Panc1 (cell line): ENCODE data around the gene CGREF1. TPM values are rescaled to one million over a fixed set of nuclear protein-coding genes. Genes with fewer than 3 reads are reported as not detected.
A peak's percentile ranks its signal among the peaks of the same experiment; 100 is the strongest.

Source experiments
- ATAC-seq: fragments of 200-7000 bp; cut with Tn5 transposase; 2 replicates; pipeline ENCODE4 v1.9.1; 2020; ENCODE audit warnings: mild to moderate bottlenecking, moderate library complexity
- BruUV-seq: library from RNA; stranded (reverse); fragments of 400-500 nt; replicated peaks from 2 replicates; lab custom pipeline; 2021; lab: Mats Ljungman, UMichigan
- CTCF ChIA-PET: fragments of 300-600 bp; sonication (Branson Sonifier 250); formaldehyde crosslinking; loops from one replicate; lab custom pipeline; 2022; ENCODE audit warnings: antibody characterized with exemption; lab: Charles Lee
- POLR2A ChIA-PET: fragments of 300-600 bp; sonication (Branson Sonifier 250); formaldehyde crosslinking; loops from one replicate; lab custom pipeline; 2022; ENCODE audit warnings: antibody characterized with exemption; lab: Charles Lee
- DNase-seq: peaks from one replicate; pipeline ENCODE4 v3.0.0-alpha.2; 2010; ENCODE audit warnings: low read depth, low spot score
- H3K27ac ChIP-seq: 2 replicates; pipeline ENCODE4 v1.5.1; 2011; ENCODE audit warnings: mild to moderate bottlenecking, low read length, inconsistent platforms
- H3K27me3 ChIP-seq: fragments of 200-500 bp; sonication (Bioruptor generic); 2 replicates; pipeline ENCODE4 v1.6.0; 2014; ENCODE audit warnings: low read length, inconsistent platforms; ENCODE audit not compliant: control insufficient read depth, insufficient read depth
- H3K36me3 ChIP-seq: fragments of 200-500 bp; sonication (Bioruptor generic); 2 replicates; pipeline ENCODE4 v1.5.1; 2014; ENCODE audit warnings: inconsistent platforms, mild to moderate bottlenecking, low read length, moderate library complexity; ENCODE audit not compliant: control insufficient read depth, insufficient read depth
- H3K4me1 ChIP-seq: 2 replicates; pipeline ENCODE4 v1.5.1; 2011; ENCODE audit warnings: inconsistent platforms, mild to moderate bottlenecking, low read length, moderate library complexity; ENCODE audit not compliant: control insufficient read depth, insufficient read depth
- H3K4me3 ChIP-seq, 2 experiments: 2 replicates each; pipeline ENCODE4 v1.5.1; 2011 to 2012; ENCODE audit warnings: low read depth in 2 of 2, low read length in 2 of 2, mild to moderate bottlenecking in 2 of 2, inconsistent platforms in 1 of 2, moderate library complexity in 1 of 2
- H3K9me3 ChIP-seq: fragments of 200-500 bp; sonication (Bioruptor generic); 2 replicates; pipeline ENCODE4 v1.5.1; 2014; ENCODE audit warnings: low read depth, mild to moderate bottlenecking, inconsistent platforms, low read length, moderate library complexity; ENCODE audit not compliant: control insufficient read depth, insufficient read depth
- POLR2AphosphoS5 ChIP-seq: IDR thresholded peaks from 2 replicates; pipeline ENCODE4 v1.6.1; 2012; ENCODE audit warnings: mild to moderate bottlenecking, low read depth, low read length, moderate library complexity
- REST ChIP-seq, 2 experiments: IDR thresholded peaks; 2 replicates each; pipeline ENCODE4 v1.6.1; 2011 to 2012; ENCODE audit warnings: low read depth in 2 of 2, control low read depth in 1 of 2, low read length in 1 of 2, mild to moderate bottlenecking in 1 of 2, moderate library complexity in 1 of 2; ENCODE audit not compliant: insufficient read depth in 1 of 2
- SIN3A ChIP-seq: IDR thresholded peaks from 2 replicates; pipeline ENCODE4 v1.6.1; 2012; ENCODE audit warnings: low read depth, mild to moderate bottlenecking, low read length, moderate library complexity, borderline replicate concordance; ENCODE audit not compliant: insufficient read depth
- TCF7L2 ChIP-seq: IDR thresholded peaks from 2 replicates; pipeline ENCODE4 v1.6.1; 2011; ENCODE audit warnings: mild to moderate bottlenecking, low read depth, low read length, inconsistent platforms
- in situ Hi-C: cut with HindIII; loops from 2 replicates; pipeline ENCODE4 v1.10.0; 2016; ENCODE audit warnings: low sequenced_read_pairs, low pct_unique_long_range_greater_than_20kb
- intact Hi-C: fragments of 100-400 bp; cut with micrococcal nuclease; formaldehyde crosslinking; loops from one replicate; pipeline ENCODE4 v1.10.0; 2022; ENCODE audit not compliant: unreplicated experiment
- total RNA-seq: library from RNA; stranded (reverse); gene quantifications from one replicate; pipeline ENCODE4 v1.2.1, GENCODE V29; 2021; ENCODE audit not compliant: unreplicated experiment
- TF ChIP-seq, protein P1 (sequence below): fragments of 450-650 bp; IDR thresholded peaks from 2 replicates; pipeline ENCODE4 v1.5.1; 2017; ENCODE audit warnings: mild to moderate bottlenecking

CGREF1 gene
- total RNA-seq, 1 experiment from 2014 or later, result 10.1 TPM

- intact Hi-C loops, result loop anchor here (10.0 kb wide), 1 partner anchor 120 kb away; no protein-coding TSS in a partner anchor
- DNase-seq (no peak), ATAC-seq (no peak)
- Histone ChIP-seq H3K9me3 (no peaks in the 10 kb centered on the region), H3K4me3 (peak overlapping the region; percentile 61 to 62), H3K4me1 (peaks cover 7% of the 10 kb centered on the region), H3K36me3 (no peaks in the 10 kb centered on the region), H3K27ac (peak overlapping the region; percentile 70), H3K27me3 (no peaks in the 10 kb centered on the region)
- BruUV-seq, result no TSS peak
- POLR2A ChIA-PET, result interaction anchor here (0.5 kb wide), 1 partner anchor 15 kb away, joined by 3 read pairs; no protein-coding TSS in a partner anchor
- TF ChIP-seq, protein P1, sequence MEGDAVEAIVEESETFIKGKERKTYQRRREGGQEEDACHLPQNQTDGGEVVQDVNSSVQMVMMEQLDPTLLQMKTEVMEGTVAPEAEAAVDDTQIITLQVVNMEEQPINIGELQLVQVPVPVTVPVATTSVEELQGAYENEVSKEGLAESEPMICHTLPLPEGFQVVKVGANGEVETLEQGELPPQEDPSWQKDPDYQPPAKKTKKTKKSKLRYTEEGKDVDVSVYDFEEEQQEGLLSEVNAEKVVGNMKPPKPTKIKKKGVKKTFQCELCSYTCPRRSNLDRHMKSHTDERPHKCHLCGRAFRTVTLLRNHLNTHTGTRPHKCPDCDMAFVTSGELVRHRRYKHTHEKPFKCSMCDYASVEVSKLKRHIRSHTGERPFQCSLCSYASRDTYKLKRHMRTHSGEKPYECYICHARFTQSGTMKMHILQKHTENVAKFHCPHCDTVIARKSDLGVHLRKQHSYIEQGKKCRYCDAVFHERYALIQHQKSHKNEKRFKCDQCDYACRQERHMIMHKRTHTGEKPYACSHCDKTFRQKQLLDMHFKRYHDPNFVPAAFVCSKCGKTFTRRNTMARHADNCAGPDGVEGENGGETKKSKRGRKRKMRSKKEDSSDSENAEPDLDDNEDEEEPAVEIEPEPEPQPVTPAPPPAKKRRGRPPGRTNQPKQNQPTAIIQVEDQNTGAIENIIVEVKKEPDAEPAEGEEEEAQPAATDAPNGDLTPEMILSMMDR, result peak; percentile 73; the same call in 1 of the 2 replicates
- TF ChIP-seq TCF7L2 (no peak), REST (IDR thresholded peaks at IDR 0.05; ENCODE audit: insufficient read depth in 1 of 2, low read depth in 2 of 2, low read length in 1 of 2) (no peak), POLR2AphosphoS5 (no peak), SIN3A (no peak)
- CTCF ChIA-PET, result interaction anchor here (2.0 kb wide), 1 partner anchor 123 kb away, joined by 5 read pairs; no protein-coding TSS in a partner anchor
- in situ Hi-C loops, result no loop called here
Observed at GRCh38 chr2:27085062-27085672, 33.8 kb downstream of the CGREF1 start.

DNA sequence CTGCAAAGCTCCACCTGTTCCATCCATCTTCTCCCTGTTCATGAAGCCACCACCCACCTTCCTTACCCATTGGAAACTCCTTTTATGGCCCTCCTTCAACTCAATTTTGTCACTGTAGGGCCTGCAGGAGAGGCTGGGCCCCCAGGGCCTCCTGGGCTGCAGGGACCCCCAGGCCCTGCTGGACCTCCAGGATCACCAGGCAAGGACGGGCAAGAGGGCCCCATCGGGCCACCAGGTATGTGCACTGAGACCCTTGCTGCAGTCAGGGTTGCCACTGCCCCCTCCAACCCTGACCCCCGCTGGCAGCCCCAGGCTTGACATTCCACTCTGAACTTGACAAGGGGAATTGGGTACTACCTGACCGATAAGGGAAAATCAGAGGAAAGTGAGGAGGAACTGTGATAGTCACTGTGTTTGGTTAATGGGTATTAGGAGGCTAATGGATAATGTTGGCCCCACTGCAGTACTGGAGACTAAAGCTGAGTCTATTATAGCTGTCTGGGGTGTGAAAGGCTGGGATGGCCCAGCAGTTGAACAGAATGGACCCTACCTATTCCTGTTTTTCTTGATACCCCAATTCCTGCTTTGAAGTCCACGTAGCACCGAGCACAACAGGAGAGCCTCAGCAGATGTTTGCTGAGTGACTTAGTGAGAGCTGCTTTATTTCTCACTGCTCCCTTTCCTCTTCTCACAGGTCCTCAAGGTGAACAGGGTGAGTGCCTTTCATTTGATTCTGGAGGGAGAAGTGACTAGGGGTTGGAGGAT, 34.4 kb downstream of the CGREF1 start:
- no peak for TF ChIP-seq TCF7L2
- no peak for TF ChIP-seq REST (IDR thresholded peaks at IDR 0.05; ENCODE audit: insufficient read depth in 1 of 2, low read depth in 2 of 2, low read length in 1 of 2)
- TF ChIP-seq, protein P1, result no peak
- no peak for TF ChIP-seq POLR2AphosphoS5
- no peak for TF ChIP-seq SIN3A
- H3K27ac ChIP-seq, result no peak overlapping the region
- BruUV-seq, result no TSS peak
- H3K27me3 ChIP-seq, result no peaks in the 10 kb centered on the region
- no peak overlapping the region for H3K4me3 ChIP-seq
- DNase-seq, result no peak
- no peaks in the 10 kb centered on the region for H3K9me3 ChIP-seq
- no peaks in the 10 kb centered on the region for H3K36me3 ChIP-seq
- in situ Hi-C loops, result no loop called here
- ChIA-PET POLR2A (interaction anchor here (0.5 kb wide), 1 partner anchor 15 kb away, joined by 3 read pairs; no protein-coding TSS in a partner anchor), CTCF (interaction anchor here (2.0 kb wide), 1 partner anchor 123 kb away, joined by 5 read pairs; no protein-coding TSS in a partner anchor)
- H3K4me1 ChIP-seq, result peaks cover 7% of the 10 kb centered on the region
- no peak for ATAC-seq
- intact Hi-C loops, result loop anchor here (10.0 kb wide), 1 partner anchor 120 kb away; no protein-coding TSS in a partner anchor
